NCI-H1694 treated with DMSO at 0.1 percent for 48 hours (cell line): ENCODE measurements around the gene CKAP4.

Experiments
- DNase-seq: peaks from one replicate; lab custom pipeline; 2025; lab: John Stamatoyannopoulos, UW

CKAP4 gene

DNA sequence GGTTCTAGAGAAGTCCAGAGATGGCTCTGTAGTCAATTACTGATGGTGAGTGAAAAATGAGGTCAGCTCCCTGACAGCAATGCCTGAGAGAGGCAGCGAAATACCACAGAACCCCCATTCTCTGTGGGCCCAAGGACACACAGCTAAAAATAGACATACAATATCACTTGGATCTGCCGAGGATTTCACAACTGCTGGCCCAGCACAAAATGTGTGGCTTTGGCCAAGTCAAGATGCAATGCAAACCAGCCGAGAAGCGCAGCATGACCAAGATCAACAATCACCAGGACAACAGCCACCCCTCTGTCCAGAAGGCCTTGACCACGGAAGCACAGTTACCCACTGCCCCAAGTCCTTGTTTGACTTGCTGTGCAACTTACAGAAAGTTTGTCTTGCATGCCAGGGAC, 52.2 kb downstream of the CKAP4 start:
- no peak for DNase-seq

DNA sequence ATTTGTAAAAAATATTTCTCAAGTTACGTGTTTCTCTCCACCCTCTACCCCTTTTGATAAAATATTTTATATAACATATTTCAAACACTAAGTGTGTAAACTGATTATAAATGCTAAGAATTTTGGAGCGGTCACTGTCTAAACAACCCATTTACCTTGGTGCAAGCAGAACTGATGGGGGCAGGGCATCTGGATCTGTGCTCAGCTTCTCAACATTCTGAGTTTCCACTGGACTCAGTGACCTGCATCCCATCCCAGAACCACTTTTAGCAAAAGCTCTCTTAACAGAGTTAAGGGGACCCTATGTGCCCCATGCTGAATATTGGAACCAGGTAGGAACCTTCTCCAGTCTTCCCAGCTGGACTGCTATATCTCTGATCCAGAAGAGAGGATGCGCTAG, 53.5 kb downstream of the CKAP4 start:
- no peak for DNase-seq

DNA sequence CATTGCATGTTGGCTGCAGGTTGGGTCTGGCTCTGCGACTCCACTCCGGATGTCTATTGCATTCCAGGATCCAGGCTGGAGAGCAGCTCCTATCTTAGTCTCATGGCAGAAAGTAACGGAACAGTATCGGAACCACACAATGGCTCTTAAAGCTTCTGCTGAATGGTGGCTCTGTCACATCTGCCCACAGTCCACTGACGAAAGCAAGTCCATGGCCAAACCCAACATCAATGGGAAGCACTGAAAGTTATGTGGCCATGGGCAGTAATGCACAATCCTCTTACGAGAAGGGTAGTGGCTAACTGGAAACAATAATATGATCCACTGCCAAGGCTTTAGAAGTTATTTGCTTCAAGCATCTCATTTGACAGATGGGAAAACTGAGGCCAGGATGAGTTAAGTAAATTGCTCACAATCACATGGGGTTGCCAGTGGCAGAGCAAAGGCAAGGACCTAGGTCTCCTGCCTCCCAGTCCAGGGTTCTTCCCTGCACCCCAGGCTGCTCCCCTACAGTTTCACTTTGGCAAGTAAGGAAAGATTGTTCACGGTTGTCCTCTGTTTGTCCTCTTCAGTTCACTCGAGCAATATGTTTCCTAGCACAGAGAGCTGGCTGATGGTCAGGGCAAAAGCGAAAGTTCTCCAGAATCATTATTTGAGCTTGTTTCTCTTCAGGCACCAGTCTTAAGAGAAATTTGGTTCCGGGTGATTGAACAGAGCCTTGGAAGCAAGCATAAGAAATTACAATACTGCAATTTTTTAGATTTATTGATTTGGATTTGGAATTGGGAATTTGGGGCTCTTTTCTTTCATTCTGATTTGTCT, 54.2 kb downstream of the CKAP4 start:
- no peak for DNase-seq

DNA sequence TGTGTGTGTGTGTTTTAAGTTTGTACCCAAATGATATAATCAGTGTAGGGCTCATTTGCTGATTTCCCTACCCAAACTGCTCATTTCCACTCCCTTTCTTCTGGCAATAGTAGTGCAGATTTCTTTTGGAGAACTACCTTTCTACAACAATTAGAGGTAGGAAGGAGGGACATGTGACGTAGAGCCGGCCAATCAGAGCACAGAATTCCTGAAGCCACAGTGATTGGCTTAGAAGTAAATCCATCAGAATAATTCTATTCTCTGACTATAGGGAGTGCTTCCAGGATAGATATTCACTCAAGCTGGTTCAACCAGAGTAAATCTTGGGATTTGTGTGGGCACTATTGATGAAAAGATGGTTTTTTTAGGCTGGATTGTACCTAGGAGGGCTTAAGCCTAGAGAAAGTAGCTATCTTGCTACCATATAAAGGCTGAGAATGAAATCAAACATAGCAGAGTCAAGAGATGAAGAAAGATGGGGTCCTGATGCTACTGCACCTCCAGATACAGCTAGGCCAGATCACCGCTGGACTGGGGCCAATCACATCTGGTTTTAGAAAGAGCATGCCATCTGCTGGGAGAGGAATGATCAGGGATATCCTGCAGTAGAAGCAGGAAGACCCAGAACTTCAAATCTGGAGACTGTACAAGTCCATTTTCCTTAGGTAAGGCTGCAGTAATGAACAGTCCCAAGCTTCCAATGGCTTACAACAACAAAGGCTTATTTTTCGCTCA, 55.0 kb downstream of the CKAP4 start:
- no peak for DNase-seq

DNA sequence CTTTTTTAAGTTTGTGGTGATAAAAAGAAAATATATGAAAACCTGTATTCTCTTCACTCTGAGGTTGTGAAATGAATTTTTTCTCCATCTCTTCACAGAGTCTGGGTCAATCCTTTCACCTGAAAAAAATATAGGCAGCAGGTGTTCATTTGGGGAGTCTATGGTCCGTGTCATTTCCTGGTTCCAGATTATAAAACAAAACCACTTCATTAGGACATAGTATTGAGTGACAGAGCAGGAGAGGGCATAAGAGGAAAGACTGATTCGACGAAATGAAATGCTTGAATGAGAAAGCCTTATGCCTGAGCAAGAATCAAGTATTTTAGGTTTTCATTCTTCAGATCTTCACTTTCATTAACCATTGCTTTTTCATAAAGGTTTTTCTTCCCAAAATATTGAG, 57.2 kb downstream of the CKAP4 start:
- DNase-seq: peak; percentile 80

DNA sequence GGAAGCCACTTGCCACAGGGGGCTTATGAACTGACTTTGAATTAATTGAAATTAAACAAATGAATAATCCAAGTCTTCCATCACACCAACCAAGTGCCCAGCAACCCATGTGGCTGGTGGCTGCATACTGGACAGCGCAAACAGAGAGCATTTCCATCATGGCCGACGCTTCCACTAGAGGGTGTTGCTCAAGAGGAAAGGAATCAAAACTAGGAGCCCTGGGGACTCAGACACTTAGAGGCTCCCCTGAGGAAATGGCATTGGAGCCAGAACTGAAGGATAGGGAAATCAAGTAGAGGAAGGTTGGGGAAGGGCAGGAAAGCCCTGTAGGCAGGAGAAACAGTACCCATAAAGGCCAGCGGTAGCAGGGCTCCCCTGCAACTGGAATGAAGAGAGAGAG, 58.5 kb downstream of the CKAP4 start:
- no peak for DNase-seq

DNA sequence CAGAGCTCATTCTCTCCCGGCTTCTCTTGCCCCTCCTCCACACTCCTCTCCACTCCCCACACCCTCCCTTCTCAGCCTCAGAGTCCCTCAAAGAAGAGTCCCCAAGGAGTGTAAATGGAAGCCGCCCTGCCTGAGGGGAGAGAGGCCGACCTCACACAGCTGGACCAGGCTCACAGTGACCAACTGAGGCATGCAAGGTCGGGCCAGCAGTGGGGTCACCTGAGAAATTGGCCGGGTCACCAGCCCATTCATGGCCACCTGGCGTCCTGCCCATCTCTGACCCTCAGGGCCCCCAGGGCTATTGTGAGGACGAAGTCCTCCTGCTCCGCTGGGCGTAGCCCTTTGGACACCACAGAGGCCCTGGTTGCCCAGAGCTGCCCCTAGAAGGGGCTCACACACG, 59.6 kb downstream of the CKAP4 start:
- DNase-seq: no peak
